ENCODE results near the gene APCS. TPM values are rescaled to one million over a fixed set of nuclear protein-coding genes. Genes with fewer than 3 reads are reported as not detected.

APCS gene
- total and polyA plus RNA-seq, 2 donors (not counting 3 experiments of a cell fraction or from before 2014, with no cell fraction given) = not detected

DNA sequence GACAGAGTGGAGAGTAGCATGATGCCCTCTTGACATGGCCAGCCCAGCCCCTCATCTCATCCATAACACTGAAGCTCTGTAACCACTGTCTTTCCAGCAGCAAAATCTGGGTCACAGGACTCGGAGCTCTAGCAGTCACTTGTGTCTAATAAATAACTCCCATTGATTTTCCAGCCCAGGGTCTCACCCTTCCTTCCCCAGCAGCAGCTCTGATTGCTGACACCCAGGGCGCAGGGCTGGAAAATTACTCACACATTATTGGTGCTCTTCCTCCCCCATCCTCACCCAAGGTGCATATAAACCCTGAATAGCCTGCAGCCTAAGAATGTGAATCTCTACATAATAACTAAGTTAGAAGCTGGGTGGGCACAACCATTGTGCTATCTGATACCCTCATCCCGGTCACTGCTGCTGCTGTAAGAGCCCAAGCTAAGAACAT is 30.7 kb upstream of the APCS start:
- no peak for FAIRE-seq
- no TSS peak for BruUV-seq (replicated peaks)
- Histone ChIP-seq H3K9me3 (replicated peaks; ENCODE audit: control insufficient read depth, insufficient read depth, low read length) (no peaks in the 10 kb centered on the region), H3K36me3 (ENCODE audit: control insufficient read depth in 2 of 2, extremely low read depth in 1 of 2, insufficient read depth in 2 of 2, low read length in 2 of 2) (no peaks in the 10 kb centered on the region), H3K4me3 (replicated peaks in 1 of 3; ENCODE audit: insufficient read depth in 1 of 3, low read depth in 1 of 3, low read length in 3 of 3) (no peak overlapping the region), H3K27me3 (ENCODE audit: control insufficient read depth in 2 of 2, insufficient read depth in 2 of 2, low read length in 2 of 2) (no peaks in the 10 kb centered on the region), H3K9ac (replicated peaks; ENCODE audit: extremely low read depth, insufficient read depth, low read length) (no peak overlapping the region), H3K4me2 (ENCODE audit: insufficient read depth, low read length) (no peak overlapping the region), H3K27ac (ENCODE audit: insufficient read depth, low read depth, low read length) (no peak overlapping the region), H3K4me1 (ENCODE audit: control insufficient read depth, extremely low read depth, insufficient read depth, low read length) (no peaks in the 10 kb centered on the region), H3K79me2 (ENCODE audit: control insufficient read depth, insufficient read depth, low read length) (no peaks in the 10 kb centered on the region), H3K9me1 (replicated peaks; ENCODE audit: control insufficient read depth, extremely low read depth, insufficient read depth, low read length) (no peaks in the 10 kb centered on the region), H2AFZ (ENCODE audit: low read depth, low read length) (no peak overlapping the region), H4K20me1 (replicated peaks; ENCODE audit: control insufficient read depth, extremely low read depth, insufficient read depth, low read length) (no peaks in the 10 kb centered on the region)
- no peak for TF ChIP-seq FOS (IDR thresholded peaks at IDR 0.05; ENCODE audit: borderline replicate concordance, insufficient read depth, low read length)
- dilution Hi-C loops (cut with MboI; ENCODE audit: extremely low pct_ligation_motif_present, low sequenced_read_pairs) (no loop called here), intact Hi-C loops (cut with micrococcal nuclease) (no loop called here)
- no peak for DNase-seq (ENCODE audit: low read depth, low spot score)
- POLR2A ChIA-PET = no interaction called here
- CTCF ChIA-PET = interaction anchor here (1.4 to 2.5 kb wide), 3 partner anchors 9 to 10 kb away, joined by 3 to 7 read pairs (median 4); no protein-coding TSS in a partner anchor

DNA sequence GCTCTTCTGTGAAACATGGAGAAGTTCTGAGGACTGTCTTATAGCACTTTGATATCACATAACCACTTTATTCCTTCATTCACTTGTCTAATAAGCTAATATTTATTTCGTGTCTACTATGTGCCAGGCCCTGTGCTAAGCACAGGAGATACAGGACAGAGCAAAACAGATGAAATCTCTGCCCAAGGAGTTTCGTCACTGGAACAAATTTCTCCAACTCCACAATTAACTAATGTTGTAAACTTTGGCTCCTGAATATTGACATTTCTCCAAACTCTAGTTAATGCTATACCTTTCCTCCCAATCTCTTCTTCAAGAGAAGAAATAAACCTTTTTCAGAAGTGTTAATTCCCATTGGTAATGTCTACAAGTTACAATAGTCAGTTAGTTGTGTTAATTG is 27.0 kb upstream of the APCS start:
- Histone ChIP-seq H3K4me3 (replicated peaks in 1 of 3; ENCODE audit: insufficient read depth in 1 of 3, low read depth in 1 of 3, low read length in 3 of 3) (no peak overlapping the region), H4K20me1 (replicated peaks; ENCODE audit: control insufficient read depth, extremely low read depth, insufficient read depth, low read length) (no peaks in the 10 kb centered on the region), H3K4me2 (ENCODE audit: insufficient read depth, low read length) (no peak overlapping the region), H3K79me2 (ENCODE audit: control insufficient read depth, insufficient read depth, low read length) (no peaks in the 10 kb centered on the region), H3K4me1 (ENCODE audit: control insufficient read depth, extremely low read depth, insufficient read depth, low read length) (no peaks in the 10 kb centered on the region), H2AFZ (ENCODE audit: low read depth, low read length) (no peak overlapping the region), H3K27me3 (ENCODE audit: control insufficient read depth in 2 of 2, insufficient read depth in 2 of 2, low read length in 2 of 2) (no peaks in the 10 kb centered on the region), H3K27ac (ENCODE audit: insufficient read depth, low read depth, low read length) (no peak overlapping the region), H3K36me3 (ENCODE audit: control insufficient read depth in 2 of 2, extremely low read depth in 1 of 2, insufficient read depth in 2 of 2, low read length in 2 of 2) (no peaks in the 10 kb centered on the region), H3K9ac (replicated peaks; ENCODE audit: extremely low read depth, insufficient read depth, low read length) (no peak overlapping the region), H3K9me3 (replicated peaks; ENCODE audit: control insufficient read depth, insufficient read depth, low read length) (no peaks in the 10 kb centered on the region), H3K9me1 (replicated peaks; ENCODE audit: control insufficient read depth, extremely low read depth, insufficient read depth, low read length) (no peaks in the 10 kb centered on the region)
- FAIRE-seq = no peak
- POLR2A ChIA-PET = no interaction called here
- no peak for DNase-seq (ENCODE audit: low read depth, low spot score)
- CTCF ChIA-PET = no interaction called here
- dilution Hi-C loops (cut with MboI; ENCODE audit: extremely low pct_ligation_motif_present, low sequenced_read_pairs) (no loop called here), intact Hi-C loops (cut with micrococcal nuclease) (no loop called here)
- no TSS peak for BruUV-seq (replicated peaks)
- TF ChIP-seq FOS (IDR thresholded peaks at IDR 0.05; ENCODE audit: borderline replicate concordance, insufficient read depth, low read length) = no peak
- TF ChIP-seq, protein P1, sequence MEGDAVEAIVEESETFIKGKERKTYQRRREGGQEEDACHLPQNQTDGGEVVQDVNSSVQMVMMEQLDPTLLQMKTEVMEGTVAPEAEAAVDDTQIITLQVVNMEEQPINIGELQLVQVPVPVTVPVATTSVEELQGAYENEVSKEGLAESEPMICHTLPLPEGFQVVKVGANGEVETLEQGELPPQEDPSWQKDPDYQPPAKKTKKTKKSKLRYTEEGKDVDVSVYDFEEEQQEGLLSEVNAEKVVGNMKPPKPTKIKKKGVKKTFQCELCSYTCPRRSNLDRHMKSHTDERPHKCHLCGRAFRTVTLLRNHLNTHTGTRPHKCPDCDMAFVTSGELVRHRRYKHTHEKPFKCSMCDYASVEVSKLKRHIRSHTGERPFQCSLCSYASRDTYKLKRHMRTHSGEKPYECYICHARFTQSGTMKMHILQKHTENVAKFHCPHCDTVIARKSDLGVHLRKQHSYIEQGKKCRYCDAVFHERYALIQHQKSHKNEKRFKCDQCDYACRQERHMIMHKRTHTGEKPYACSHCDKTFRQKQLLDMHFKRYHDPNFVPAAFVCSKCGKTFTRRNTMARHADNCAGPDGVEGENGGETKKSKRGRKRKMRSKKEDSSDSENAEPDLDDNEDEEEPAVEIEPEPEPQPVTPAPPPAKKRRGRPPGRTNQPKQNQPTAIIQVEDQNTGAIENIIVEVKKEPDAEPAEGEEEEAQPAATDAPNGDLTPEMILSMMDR (IDR thresholded peaks at IDR 0.05; ENCODE audit: extremely low read depth in 1 of 2, insufficient read depth in 1 of 2, low read depth in 1 of 2, low read length in 2 of 2) = no peak
- TF ChIP-seq EZH2 (IDR thresholded peaks at IDR 0.05; ENCODE audit: borderline replicate concordance, low read depth, low read length, severe bottlenecking) = no peak
- TF ChIP-seq POLR2A (IDR thresholded peaks at IDR 0.05; ENCODE audit: low read depth, low read length) = no peak
- no peak for TF ChIP-seq MYC (IDR thresholded peaks at IDR 0.05; ENCODE audit: low read depth, low read length)
- TF ChIP-seq POLR2AphosphoS5 (IDR thresholded peaks at IDR 0.05; ENCODE audit: insufficient read depth, low read depth, low read length) = no peak
- no peak for TF ChIP-seq JUN (IDR thresholded peaks at IDR 0.05; ENCODE audit: borderline replicate concordance, insufficient read depth, insufficient read length, low read depth)
- no peak for TF ChIP-seq GATA2 (IDR thresholded peaks at IDR 0.05; ENCODE audit: insufficient read depth, insufficient read length, low read depth, low read length)
- TF ChIP-seq, protein P2, sequence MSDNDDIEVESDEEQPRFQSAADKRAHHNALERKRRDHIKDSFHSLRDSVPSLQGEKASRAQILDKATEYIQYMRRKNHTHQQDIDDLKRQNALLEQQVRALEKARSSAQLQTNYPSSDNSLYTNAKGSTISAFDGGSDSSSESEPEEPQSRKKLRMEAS (IDR thresholded peaks at IDR 0.05; ENCODE audit: insufficient read depth, insufficient read length) = no peak

Measured in endothelial cell of umbilical vein (primary cell).